GM10266 (cell line): Measurements from ENCODE around the gene ACP5.
A peak's percentile ranks its signal among the peaks of the same experiment; 100 is the strongest.

Source experiments
- DNase-seq: peaks from one replicate; pipeline ENCODE4 v3.0.0; 2012; ENCODE audit errors: extremely low spot score
- CTCF ChIP-seq: IDR thresholded peaks from 2 replicates; pipeline ENCODE4 v1.5.1; 2012; ENCODE audit warnings: mild to moderate bottlenecking, low read depth; ENCODE audit not compliant: control insufficient read depth, insufficient read depth; ENCODE audit errors: missing control alignments

ACP5 gene

GRCh38 chr19:11587975-11588631 lies 10.7 kb upstream of the ACP5 start:
- no peak for DNase-seq

DNA sequence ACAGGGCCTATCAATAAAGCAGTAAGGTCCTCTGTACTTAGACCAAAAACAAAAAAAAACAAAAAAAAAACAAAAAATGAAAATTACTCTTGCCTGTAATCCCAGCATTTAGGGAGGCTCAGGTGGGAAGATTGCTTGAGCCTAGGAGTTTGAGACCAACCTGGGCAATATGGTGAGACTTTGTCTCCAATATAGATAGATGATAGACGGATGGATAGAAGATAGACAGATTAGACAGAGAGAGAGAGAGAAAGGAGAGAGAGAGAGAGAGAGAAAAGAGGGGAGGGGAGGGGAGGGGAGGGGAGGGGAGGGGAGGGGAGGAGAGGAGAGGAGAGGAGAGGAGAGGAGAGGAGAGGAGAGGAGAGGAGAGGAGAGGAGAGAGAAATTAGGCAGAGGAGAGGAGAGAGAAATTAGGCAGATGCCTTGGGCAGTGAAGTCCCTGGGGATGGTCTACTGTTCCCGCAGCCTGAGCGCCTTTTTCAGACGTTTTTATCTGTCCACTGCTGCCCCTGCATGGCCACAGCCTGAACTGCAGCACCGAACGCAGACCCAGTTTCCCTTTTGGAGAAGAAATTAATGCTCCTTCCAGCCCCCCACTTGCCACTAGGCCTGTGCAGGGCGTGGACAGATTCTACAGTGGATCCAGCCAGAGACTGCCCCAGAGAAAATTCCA lies 10.0 kb upstream of the ACP5 start:
- peak; percentile 79 for DNase-seq
- peak; percentile 99 for TF ChIP-seq CTCF

More at GRCh38 chr19:11587975-11588631, 10.7 kb upstream of the ACP5 start:
- TF ChIP-seq CTCF: no peak

DNA sequence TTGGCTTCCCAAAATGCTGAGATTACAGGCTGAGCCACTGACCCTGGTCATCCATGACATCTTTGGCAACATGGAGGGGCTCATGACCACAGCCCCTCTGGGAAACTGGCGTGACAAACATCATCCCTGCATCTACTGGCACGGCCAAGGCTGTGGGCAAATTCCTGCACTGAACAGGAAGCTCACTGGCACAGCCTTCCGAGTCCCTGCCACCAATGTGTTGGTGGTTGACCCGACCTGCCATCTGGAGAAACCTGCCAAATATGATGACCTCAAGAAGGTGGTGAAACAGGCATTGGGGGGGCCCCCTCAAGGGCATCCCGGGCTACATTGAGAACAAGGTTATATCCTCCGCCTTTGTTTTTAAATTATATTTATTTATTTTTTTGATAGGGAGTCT lies 8.9 kb upstream of the ACP5 start:
- no peak for TF ChIP-seq CTCF
- no peak for DNase-seq

GRCh38 chr19:11581740-11582139 lies 4.3 kb upstream of the ACP5 start:
- peak; percentile 82 for DNase-seq
- TF ChIP-seq CTCF: no peak

- TF ChIP-seq CTCF: no peak
- no peak for DNase-seq
Observed at GRCh38 chr19:11580116-11580515, 2.7 kb upstream of the ACP5 start.

DNA sequence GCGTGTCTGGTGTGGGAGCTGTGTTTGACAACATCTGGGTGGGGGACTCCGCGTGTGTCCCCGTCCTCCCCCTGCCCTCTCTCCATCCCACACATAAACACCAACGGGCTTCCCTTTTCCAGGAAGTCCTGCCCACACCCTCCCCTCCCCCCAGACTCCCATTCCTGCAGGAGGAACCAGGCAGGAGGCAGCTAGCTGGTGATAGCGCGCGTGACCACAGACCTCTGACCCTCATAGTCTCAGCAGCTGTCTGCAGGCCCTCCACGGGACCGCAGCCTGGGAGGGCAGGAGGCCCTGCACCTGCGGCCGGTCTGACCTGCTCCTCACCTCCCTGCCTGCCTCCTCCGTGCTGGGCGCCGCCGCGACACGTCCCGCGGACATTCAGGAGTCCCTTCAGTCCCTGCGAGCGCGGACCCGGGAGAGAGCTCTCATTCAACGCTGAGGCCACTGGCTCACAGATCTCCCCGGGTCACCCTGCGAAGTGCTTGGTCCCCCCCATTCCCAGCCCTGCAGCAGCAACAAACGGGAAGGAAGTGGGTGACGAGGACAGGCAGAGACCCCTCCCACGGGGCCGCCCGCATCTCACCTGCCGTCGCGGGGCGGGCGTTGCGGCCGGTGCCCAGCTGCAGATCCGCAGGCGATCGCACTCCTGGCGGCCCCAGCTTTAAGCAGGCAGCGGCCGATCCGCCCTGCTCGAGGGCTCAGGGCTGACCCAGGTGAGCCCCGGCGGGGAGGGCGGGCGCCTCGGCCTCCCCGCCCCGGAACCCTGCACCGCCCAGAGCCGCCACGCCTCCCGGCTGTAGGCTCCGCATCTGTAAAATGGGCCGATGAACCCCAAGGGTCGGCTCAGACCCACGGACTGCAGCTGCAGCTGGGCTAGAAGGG lies 1.1 kb upstream of the ACP5 start:
- DNase-seq: peak; percentile 50
- TF ChIP-seq CTCF: no peak
